Neutrophil (primary cell): ENCODE data around the gene VAC14.

Source experiments
- H3K27ac ChIP-seq: fragments of 200-600 bp; sonication (generic); 2 replicates; pipeline ENCODE4 v1.5.1; 2016; ENCODE audit warnings: mild to moderate bottlenecking, moderate library complexity
- H3K27me3 ChIP-seq: fragments of 200-600 bp; sonication (generic); 2 replicates; pipeline ENCODE4 v1.6.0; 2016; ENCODE audit warnings: mild to moderate bottlenecking
- H3K36me3 ChIP-seq: fragments of 200-600 bp; sonication (generic); 2 replicates; pipeline ENCODE4 v1.5.1; 2017
- H3K4me1 ChIP-seq, 2 experiments: fragments of 200-600 bp in 1 of 2; sonication (generic) in 1 of 2; 1 replicate in 1 of 2; 2 replicates in 1 of 2; pipeline versions ENCODE4 v1.5.1 to v1.6.1; 2013 to 2016; ENCODE audit warnings: low read depth in 1 of 2, low read length in 1 of 2, mild to moderate bottlenecking in 1 of 2, moderate library complexity in 1 of 2; ENCODE audit not compliant: control insufficient read depth in 1 of 2, insufficient read depth in 1 of 2
- H3K4me3 ChIP-seq, 2 experiments: fragments of 200-600 bp in 1 of 2; sonication (generic) in 1 of 2; 1 replicate in 1 of 2; 2 replicates in 1 of 2; pipeline ENCODE4 v1.5.1; 2013 to 2016; ENCODE audit warnings: low read depth in 1 of 2, low read length in 1 of 2, mild to moderate bottlenecking in 1 of 2, moderate library complexity in 1 of 2
- H3K9me3 ChIP-seq: fragments of 200-600 bp; sonication (generic); 2 replicates; pipeline ENCODE4 v1.5.1; 2016
- TF ChIP-seq, protein P1 (sequence below): fragments of 200-600 bp; sonication (generic); IDR thresholded peaks from 2 replicates; pipeline ENCODE4 v1.5.1; 2016; ENCODE audit warnings: antibody characterized with exemption

VAC14 gene

GRCh38 chr16:70758786-70759185 is 42.2 kb downstream of the VAC14 start:
- TF ChIP-seq, protein P1, sequence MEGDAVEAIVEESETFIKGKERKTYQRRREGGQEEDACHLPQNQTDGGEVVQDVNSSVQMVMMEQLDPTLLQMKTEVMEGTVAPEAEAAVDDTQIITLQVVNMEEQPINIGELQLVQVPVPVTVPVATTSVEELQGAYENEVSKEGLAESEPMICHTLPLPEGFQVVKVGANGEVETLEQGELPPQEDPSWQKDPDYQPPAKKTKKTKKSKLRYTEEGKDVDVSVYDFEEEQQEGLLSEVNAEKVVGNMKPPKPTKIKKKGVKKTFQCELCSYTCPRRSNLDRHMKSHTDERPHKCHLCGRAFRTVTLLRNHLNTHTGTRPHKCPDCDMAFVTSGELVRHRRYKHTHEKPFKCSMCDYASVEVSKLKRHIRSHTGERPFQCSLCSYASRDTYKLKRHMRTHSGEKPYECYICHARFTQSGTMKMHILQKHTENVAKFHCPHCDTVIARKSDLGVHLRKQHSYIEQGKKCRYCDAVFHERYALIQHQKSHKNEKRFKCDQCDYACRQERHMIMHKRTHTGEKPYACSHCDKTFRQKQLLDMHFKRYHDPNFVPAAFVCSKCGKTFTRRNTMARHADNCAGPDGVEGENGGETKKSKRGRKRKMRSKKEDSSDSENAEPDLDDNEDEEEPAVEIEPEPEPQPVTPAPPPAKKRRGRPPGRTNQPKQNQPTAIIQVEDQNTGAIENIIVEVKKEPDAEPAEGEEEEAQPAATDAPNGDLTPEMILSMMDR = no peak
- H3K9me3 ChIP-seq = no peaks in the 10 kb centered on the region
- no peaks in the 10 kb centered on the region for H3K27me3 ChIP-seq
- no peaks in the 10 kb centered on the region for H3K4me1 ChIP-seq
- peaks cover 91% of the 10 kb centered on the region for H3K36me3 ChIP-seq
- no peak overlapping the region for H3K4me3 ChIP-seq
- no peak overlapping the region for H3K27ac ChIP-seq

DNA sequence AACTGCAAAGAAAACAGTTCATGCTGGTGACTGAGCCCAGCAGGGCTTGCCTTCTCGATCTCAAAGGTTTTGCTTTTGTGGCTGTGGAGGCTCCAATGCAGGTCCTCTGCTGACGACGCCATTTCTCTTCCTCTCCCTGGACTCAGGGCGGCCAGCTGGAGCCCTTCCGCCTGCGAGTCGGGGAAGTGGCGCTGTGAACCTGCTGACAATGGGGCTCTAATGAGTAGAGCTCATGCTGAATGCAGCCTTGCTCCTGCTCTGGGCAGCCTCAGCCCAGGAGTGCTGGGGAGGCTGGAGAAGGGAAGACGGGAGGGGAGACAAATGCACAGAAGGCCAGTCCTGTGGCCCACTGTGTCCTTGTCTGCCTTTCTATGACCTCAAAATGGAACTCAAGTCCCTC is 43.8 kb downstream of the VAC14 start:
- H3K4me3 ChIP-seq = no peak overlapping the region
- no peaks in the 10 kb centered on the region for H3K27me3 ChIP-seq
- H3K36me3 ChIP-seq = peaks cover 75% of the 10 kb centered on the region
- no peaks in the 10 kb centered on the region for H3K9me3 ChIP-seq
- TF ChIP-seq, protein P1 = no peak
- peaks cover 13 to 14% of the 10 kb centered on the region in 2 experiments for H3K4me1 ChIP-seq
- H3K27ac ChIP-seq = no peak overlapping the region

- TF ChIP-seq, protein P1 = no peak
These were observed 44.9 kb downstream of the VAC14 start for GRCh38 chr16:70756071-70756470.

DNA sequence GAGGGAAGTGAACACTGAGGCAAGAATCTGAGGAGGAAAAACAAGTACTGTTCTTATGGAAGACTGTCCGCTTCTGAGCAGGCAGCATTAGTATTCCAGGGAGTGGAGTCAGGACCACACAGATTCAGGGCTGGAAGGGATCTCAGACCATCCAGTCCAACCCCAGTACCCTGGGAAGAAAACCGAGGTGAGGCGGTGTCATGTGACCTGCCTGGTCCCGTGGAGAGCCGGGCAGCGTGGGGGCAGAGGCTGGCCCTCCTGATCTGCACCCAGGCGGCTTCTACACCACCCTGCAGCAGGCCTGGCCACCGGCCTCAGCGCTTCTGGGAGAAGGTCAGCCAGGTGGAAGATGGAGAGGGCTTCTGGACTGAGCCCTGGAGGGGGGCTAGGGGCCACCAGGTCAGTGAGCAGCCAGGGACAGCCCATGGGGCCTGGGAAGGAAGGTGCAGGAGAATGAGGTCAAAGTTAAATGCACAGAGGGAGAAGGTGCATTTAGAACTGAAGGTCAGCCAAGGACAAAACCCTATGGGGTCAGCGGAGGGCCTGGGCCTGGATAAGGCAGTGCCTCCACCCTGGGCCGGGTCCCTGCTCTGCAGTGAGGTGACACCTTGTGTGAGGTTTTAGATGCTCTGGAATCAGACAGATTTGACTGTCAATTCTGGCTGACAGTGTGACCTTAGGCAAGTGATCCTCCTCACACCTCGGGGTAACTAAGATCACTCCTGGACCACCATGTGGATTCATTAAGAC is 45.9 kb downstream of the VAC14 start:
- TF ChIP-seq, protein P1 = no peak
- H3K36me3 ChIP-seq = peaks cover 54% of the 10 kb centered on the region
- H3K27ac ChIP-seq = no peak overlapping the region
- H3K27me3 ChIP-seq = no peaks in the 10 kb centered on the region
- no peaks in the 10 kb centered on the region for H3K9me3 ChIP-seq
- no peak overlapping the region for H3K4me3 ChIP-seq
- H3K4me1 ChIP-seq = peaks cover 34 to 35% of the 10 kb centered on the region in 2 experiments

More at GRCh38 chr16:70756071-70756470, 44.9 kb downstream of the VAC14 start:
- peaks cover 24 to 25% of the 10 kb centered on the region in 2 experiments for H3K4me1 ChIP-seq
- no peaks in the 10 kb centered on the region for H3K9me3 ChIP-seq
- no peak overlapping the region for H3K4me3 ChIP-seq
- H3K27me3 ChIP-seq = no peaks in the 10 kb centered on the region
- H3K27ac ChIP-seq = no peak overlapping the region
- peaks cover 64% of the 10 kb centered on the region for H3K36me3 ChIP-seq

- Histone ChIP-seq H3K27me3 (no peaks in the 10 kb centered on the region), H3K4me3 (no peak overlapping the region), H3K27ac (no peak overlapping the region), H3K4me1 (peaks cover 40 to 42% of the 10 kb centered on the region in 2 experiments), H3K9me3 (no peaks in the 10 kb centered on the region), H3K36me3 (peaks cover 49% of the 10 kb centered on the region)
- TF ChIP-seq, protein P1 = no peak
These were observed 46.6 kb downstream of the VAC14 start for GRCh38 chr16:70754371-70754770.
